Mesenchymal stem cell (in vitro differentiated cells and primary cell): Measurements from ENCODE around the gene GPC4.

Experiments
- DNase-seq: peaks from one replicate; pipeline ENCODE4 v3.0.0-alpha.2; 2013
- H2AFZ ChIP-seq: one replicate; pipeline ENCODE4 v1.6.1; 2013; ENCODE audit warnings: low read depth, mild to moderate bottlenecking, control low read depth, inconsistent platforms, low read length, moderate library complexity
- H2AK5ac ChIP-seq: 2 replicates; pipeline ENCODE4 v1.6.1; 2013; ENCODE audit warnings: low read length, moderate library complexity, mild to moderate bottlenecking, inconsistent platforms; ENCODE audit not compliant: severe bottlenecking
- H2BK120ac ChIP-seq: one replicate; pipeline ENCODE4 v1.6.1; 2013; ENCODE audit warnings: low read depth, mild to moderate bottlenecking, inconsistent platforms, low read length, moderate library complexity
- H2BK12ac ChIP-seq, 2 experiments: one replicate each; pipeline ENCODE4 v1.6.1; 2013; ENCODE audit warnings: inconsistent platforms in 2 of 2, low read length in 2 of 2, mild to moderate bottlenecking in 2 of 2, moderate library complexity in 2 of 2, control low read depth in 1 of 2
- H2BK15ac ChIP-seq: one replicate; pipeline ENCODE4 v1.6.1; 2013; ENCODE audit warnings: mild to moderate bottlenecking, low read depth, inconsistent platforms; ENCODE audit not compliant: poor library complexity, severe bottlenecking
- H2BK5ac ChIP-seq: 2 replicates; pipeline ENCODE4 v1.6.1; 2013; ENCODE audit warnings: low read depth, mild to moderate bottlenecking, low read length, control low read depth, inconsistent platforms; ENCODE audit not compliant: poor library complexity, severe bottlenecking
- H3K14ac ChIP-seq, 2 experiments: one replicate each; pipeline ENCODE4 v1.6.1; 2013; ENCODE audit warnings: inconsistent platforms in 2 of 2, low read length in 2 of 2, control low read depth in 1 of 2, mild to moderate bottlenecking in 1 of 2, moderate library complexity in 1 of 2
- H3K18ac ChIP-seq, 2 experiments: one replicate each; pipeline ENCODE4 v1.6.1; 2013; ENCODE audit warnings: inconsistent platforms in 2 of 2, low read length in 2 of 2, control low read depth in 1 of 2, low read depth in 1 of 2, mild to moderate bottlenecking in 1 of 2
- H3K23ac ChIP-seq, 2 experiments: one replicate each; pipeline ENCODE4 v1.6.1; 2013; ENCODE audit warnings: inconsistent platforms in 2 of 2, low read length in 2 of 2, mild to moderate bottlenecking in 2 of 2, moderate library complexity in 2 of 2, control low read depth in 1 of 2
- H3K27ac ChIP-seq: 2 replicates; pipeline ENCODE4 v1.5.1; 2013; ENCODE audit warnings: mild to moderate bottlenecking, moderate library complexity, low read length, control low read depth, inconsistent platforms; ENCODE audit not compliant: poor library complexity, severe bottlenecking
- H3K27me3 ChIP-seq, 2 experiments: 2 replicates each; pipeline versions ENCODE4 v1.6.1 to v1.7.0; 2013; ENCODE audit warnings: low read length in 2 of 2, mild to moderate bottlenecking in 2 of 2, moderate library complexity in 2 of 2, control low read depth in 1 of 2, inconsistent platforms in 1 of 2; ENCODE audit not compliant: control insufficient read depth in 1 of 2, insufficient read depth in 1 of 2
- H3K36me3 ChIP-seq, 2 experiments: 2 replicates each; pipeline versions ENCODE4 v1.6.1 to v1.7.0; 2013; ENCODE audit warnings: low read length in 2 of 2, control low read depth in 1 of 2, inconsistent platforms in 1 of 2, low read depth in 1 of 2, mild to moderate bottlenecking in 1 of 2; ENCODE audit not compliant: insufficient read depth in 2 of 2, control insufficient read depth in 1 of 2
- H3K4ac ChIP-seq, 2 experiments: one replicate each; pipeline ENCODE4 v1.6.1; 2013; ENCODE audit warnings: inconsistent platforms in 2 of 2, low read length in 2 of 2, mild to moderate bottlenecking in 2 of 2, moderate library complexity in 2 of 2, control low read depth in 1 of 2, low read depth in 1 of 2
- H3K4me1 ChIP-seq: 2 replicates; pipeline ENCODE4 v1.6.1; 2013; ENCODE audit warnings: low read depth, low read length, control low read depth; ENCODE audit not compliant: control insufficient read depth, insufficient read depth
- H3K4me2 ChIP-seq: 2 replicates; pipeline ENCODE4 v1.6.1; 2013; ENCODE audit warnings: low read length, mild to moderate bottlenecking, inconsistent platforms; ENCODE audit not compliant: poor library complexity, severe bottlenecking
- H3K4me3 ChIP-seq, 2 experiments: 2 replicates each; pipeline versions ENCODE4 v1.5.1 to v1.7.0; 2013; ENCODE audit warnings: low read length in 2 of 2, mild to moderate bottlenecking in 2 of 2, control low read depth in 1 of 2, low read depth in 1 of 2; ENCODE audit not compliant: insufficient read depth in 1 of 2
- H3K79me1 ChIP-seq: replicated peaks from 2 replicates; pipeline ENCODE4 v1.6.1; 2013; ENCODE audit warnings: mild to moderate bottlenecking, control low read depth, low read length, inconsistent platforms; ENCODE audit not compliant: poor library complexity, severe bottlenecking
- H3K9ac ChIP-seq: 2 replicates; pipeline ENCODE4 v1.7.0; 2013; ENCODE audit warnings: mild to moderate bottlenecking, low read length, moderate library complexity
- H3K9me3 ChIP-seq: 2 replicates; pipeline ENCODE4 v1.7.0; 2013; ENCODE audit warnings: mild to moderate bottlenecking, low read length; ENCODE audit not compliant: control insufficient read depth
- H4K8ac ChIP-seq: one replicate; pipeline ENCODE4 v1.6.1; 2013; ENCODE audit warnings: inconsistent platforms, mild to moderate bottlenecking, low read length, moderate library complexity
- H4K91ac ChIP-seq: one replicate; pipeline ENCODE4 v1.6.1; 2013; ENCODE audit warnings: mild to moderate bottlenecking, low read length, inconsistent platforms
- WGBS: methylation state at CpG from one replicate; pipeline ENCODE4 v1.1.7; 2013; ENCODE audit warnings: mixed read lengths; 5-methylcytosine and 5-hydroxymethylcytosine counted together

The GPC4 gene

GRCh38 chrX:133392671-133393070 lies 22.6 kb downstream of the GPC4 start:
- Histone ChIP-seq H3K36me3 (no peaks in the 10 kb centered on the region), H3K4ac (no peak overlapping the region), H3K4me3 (no peak overlapping the region), H3K4me2 (no peak overlapping the region), H3K4me1 (peaks cover 1% of the 10 kb centered on the region), H3K27ac (no peak overlapping the region), H2AFZ (no peak overlapping the region), H2BK5ac (no peak overlapping the region), H3K79me1 (peaks cover 2% of the 10 kb centered on the region), H3K9me3 (no peaks in the 10 kb centered on the region), H4K91ac (no peak overlapping the region), H3K18ac (no peak overlapping the region), H2BK15ac (no peak overlapping the region), H2BK120ac (no peak overlapping the region), H3K9ac (no peak overlapping the region), H3K27me3 (peaks cover 0 to 27% of the 10 kb centered on the region in 2 experiments), H2AK5ac (no peak overlapping the region), H4K8ac (no peak overlapping the region), H2BK12ac (no peak overlapping the region), H3K14ac (no peak overlapping the region), H3K23ac (no peak overlapping the region)
- no peak for DNase-seq
- WGBS: 73% methylated on average over 4 of the region's 8 CpGs

GRCh38 chrX:133391111-133391510 lies 24.2 kb downstream of the GPC4 start:
- Histone ChIP-seq H2BK5ac (no peak overlapping the region), H3K4me2 (no peak overlapping the region), H3K4ac (no peak overlapping the region), H4K8ac (no peak overlapping the region), H3K27ac (no peak overlapping the region), H3K23ac (no peak overlapping the region), H2AFZ (no peak overlapping the region), H2BK120ac (no peak overlapping the region), H3K79me1 (peaks cover 4% of the 10 kb centered on the region), H2AK5ac (no peak overlapping the region), H4K91ac (no peak overlapping the region), H3K4me3 (no peak overlapping the region), H3K14ac (no peak overlapping the region), H3K18ac (no peak overlapping the region), H2BK12ac (no peak overlapping the region), H3K27me3 (peaks cover 0 to 27% of the 10 kb centered on the region in 2 experiments), H3K36me3 (no peaks in the 10 kb centered on the region), H3K9me3 (no peaks in the 10 kb centered on the region), H3K4me1 (peaks cover 1% of the 10 kb centered on the region), H2BK15ac (no peak overlapping the region), H3K9ac (no peak overlapping the region)
- no peak for DNase-seq
- no CpG with 5 or more reads among the region's 3 CpGs for WGBS

GRCh38 chrX:133390676-133391075 lies 24.6 kb downstream of the GPC4 start:
- H3K4me3 ChIP-seq: no peak overlapping the region
- H3K4me1 ChIP-seq: peaks cover 1% of the 10 kb centered on the region
- no peaks in the 10 kb centered on the region for H3K9me3 ChIP-seq
- no peak overlapping the region for H4K8ac ChIP-seq
- no peaks in the 10 kb centered on the region for H3K36me3 ChIP-seq
- H2BK12ac ChIP-seq: no peak overlapping the region
- H2BK15ac ChIP-seq: no peak overlapping the region
- H3K18ac ChIP-seq: no peak overlapping the region
- H3K4me2 ChIP-seq: no peak overlapping the region
- no peak overlapping the region for H2AFZ ChIP-seq
- no peak for DNase-seq
- H4K91ac ChIP-seq: no peak overlapping the region
- peaks cover 0 to 25% of the 10 kb centered on the region in 2 experiments for H3K27me3 ChIP-seq
- H3K14ac ChIP-seq: no peak overlapping the region
- peaks cover 4% of the 10 kb centered on the region for H3K79me1 ChIP-seq
- H2BK120ac ChIP-seq: no peak overlapping the region
- H3K23ac ChIP-seq: no peak overlapping the region
- H2AK5ac ChIP-seq: no peak overlapping the region
- H2BK5ac ChIP-seq: no peak overlapping the region
- H3K9ac ChIP-seq: no peak overlapping the region
- H3K4ac ChIP-seq: no peak overlapping the region
- WGBS: 75% methylated on average over 2 of the region's 5 CpGs
- H3K27ac ChIP-seq: no peak overlapping the region

- H4K8ac ChIP-seq: no peak overlapping the region
- WGBS: 93% methylated on average over 6 of the region's 6 CpGs
- H2AK5ac ChIP-seq: no peak overlapping the region
- no peak overlapping the region for H4K91ac ChIP-seq
- H3K27ac ChIP-seq: no peak overlapping the region
- H3K27me3 ChIP-seq: peaks cover 0 to 25% of the 10 kb centered on the region in 2 experiments
- H2BK15ac ChIP-seq: no peak overlapping the region
- H3K36me3 ChIP-seq: no peaks in the 10 kb centered on the region
- H3K23ac ChIP-seq: no peak overlapping the region
- no peak for DNase-seq
- no peak overlapping the region for H3K14ac ChIP-seq
- H2BK5ac ChIP-seq: no peak overlapping the region
- no peaks in the 10 kb centered on the region for H3K9me3 ChIP-seq
- no peak overlapping the region for H2BK120ac ChIP-seq
- H2BK12ac ChIP-seq: no peak overlapping the region
- H3K4me1 ChIP-seq: peaks cover 1% of the 10 kb centered on the region
- no peak overlapping the region for H3K4me2 ChIP-seq
- no peak overlapping the region for H3K4me3 ChIP-seq
- H3K18ac ChIP-seq: no peak overlapping the region
- no peak overlapping the region for H3K4ac ChIP-seq
- H2AFZ ChIP-seq: no peak overlapping the region
- H3K79me1 ChIP-seq: peaks cover 6% of the 10 kb centered on the region
- H3K9ac ChIP-seq: no peak overlapping the region
These were observed 25.3 kb downstream of the GPC4 start for GRCh38 chrX:133389975-133390374.
